T follicular helper cell (primary cell): Measurements from ENCODE around the gene XPO4.
"Not testable (repeated sequence)": the region's sequence is repeated elsewhere in the genome, so short reads cannot be mapped to it uniquely, and the experiment has no call there.

Experiments used
- DNase-seq: peaks from one replicate; pipeline ENCODE4 v3.0.0-alpha.2; 2020; ENCODE audit warnings: low read depth

XPO4 gene

GRCh38 chr13:20787180-20787579 lies 115.4 kb downstream of the XPO4 start:
- DNase-seq, result no peak

GRCh38 chr13:20782116-20782708 lies 120.3 kb downstream of the XPO4 start:
- no peak for DNase-seq

DNA sequence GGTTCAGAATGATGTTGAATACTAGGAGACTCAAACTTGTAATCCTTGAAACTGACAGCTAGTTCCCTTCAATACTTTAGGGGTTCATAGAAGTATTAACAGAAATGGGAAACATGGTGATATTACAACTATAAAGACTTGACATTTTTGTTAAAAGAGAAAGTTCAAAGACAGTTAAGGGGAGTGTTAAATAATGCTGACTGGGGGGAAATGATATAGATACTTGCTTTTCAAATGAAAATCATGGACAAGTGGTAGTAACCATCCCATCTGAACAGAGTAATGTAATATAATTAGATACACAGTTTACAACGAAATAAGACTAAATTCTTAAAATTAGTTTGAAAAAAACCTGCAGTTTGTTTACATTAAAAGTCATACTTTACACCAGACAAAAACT lies 122.2 kb downstream of the XPO4 start:
- no peak for DNase-seq

GRCh38 chr13:20779405-20779804 lies 123.1 kb downstream of the XPO4 start:
- no peak for DNase-seq

GRCh38 chr13:20778311-20778710 lies 124.2 kb downstream of the XPO4 start:
- DNase-seq, result no peak

DNA sequence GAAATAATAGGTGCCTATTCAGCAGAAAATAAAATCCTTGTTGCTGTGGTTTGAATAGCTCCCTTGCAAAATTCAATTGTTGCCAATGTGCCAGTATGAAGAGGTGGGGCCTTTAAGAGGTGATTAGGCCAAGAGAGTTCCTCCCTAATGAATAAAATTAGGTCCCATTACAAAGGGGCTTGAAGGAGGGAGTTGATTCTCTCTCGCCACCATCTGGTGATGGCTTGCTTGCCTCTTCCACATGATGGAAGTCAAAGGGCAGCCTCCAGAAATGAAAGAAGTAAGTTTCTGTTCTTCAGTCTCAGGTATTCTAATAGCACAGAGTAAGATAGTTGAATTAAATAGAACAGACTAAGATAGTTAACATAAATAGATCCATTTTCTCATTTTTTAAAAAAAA lies 125.8 kb downstream of the XPO4 start:
- no peak for DNase-seq

DNA sequence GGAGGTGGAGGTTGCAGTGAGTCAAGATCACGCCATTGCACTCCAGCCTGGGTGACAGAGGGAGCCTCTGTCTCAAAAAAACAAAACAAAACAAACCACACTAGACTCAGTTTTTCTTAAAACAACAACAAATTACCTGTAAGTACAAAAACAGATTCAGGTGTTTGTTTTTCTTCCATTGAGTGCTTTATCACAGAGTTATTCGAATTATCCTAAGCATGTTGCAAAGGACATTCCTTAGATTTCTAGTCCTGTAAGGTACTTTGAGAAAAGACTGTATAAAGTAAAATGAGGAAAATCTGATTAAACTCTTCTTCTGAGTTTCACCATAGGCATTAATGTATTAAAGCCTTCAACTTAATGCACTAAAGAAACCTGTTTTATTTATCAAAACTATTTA lies 126.6 kb downstream of the XPO4 start:
- no peak for DNase-seq

DNA sequence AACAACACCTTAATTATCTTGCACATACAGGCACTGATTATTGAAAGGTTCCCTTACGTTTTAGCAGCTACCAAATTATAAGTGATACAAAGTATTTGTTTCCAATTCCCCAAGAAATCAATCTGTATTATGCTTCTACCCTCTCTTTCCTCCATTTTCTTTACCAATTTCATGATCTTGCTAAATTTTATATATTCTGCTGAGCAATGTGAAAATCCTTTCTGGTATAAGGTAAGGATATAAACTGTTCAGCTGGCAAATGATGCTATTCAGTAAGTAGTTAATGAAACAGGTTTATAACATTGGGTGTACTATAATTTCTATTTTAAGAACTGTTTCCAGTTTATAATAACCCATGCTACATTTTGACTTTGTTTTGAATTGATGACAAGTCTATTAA lies 127.8 kb downstream of the XPO4 start:
- DNase-seq, result no peak

- peak; percentile 88 for DNase-seq
Measured at GRCh38 chr13:20773194-20774080, 129.1 kb downstream of the XPO4 start, which contains the start of gene EEF1AKMT1. Gene EEF1AKMT1 (minus strand): TSS chr13:20773961. CDS start chr13:20757598, 16,363 bp downstream.

GRCh38 chr13:20772401-20773131 lies 130.0 kb downstream of the XPO4 start:
- no peak for DNase-seq

- DNase-seq, result no peak
Measured at GRCh38 chr13:20769834-20770233, 132.7 kb downstream of the XPO4 start.

GRCh38 chr13:20769091-20769490 lies 133.5 kb downstream of the XPO4 start:
- DNase-seq, result no peak

- no peak for DNase-seq
Measured at GRCh38 chr13:20767309-20767943, 135.1 kb downstream of the XPO4 start.

GRCh38 chr13:20760872-20761271 lies 141.7 kb downstream of the XPO4 start:
- no peak for DNase-seq

DNA sequence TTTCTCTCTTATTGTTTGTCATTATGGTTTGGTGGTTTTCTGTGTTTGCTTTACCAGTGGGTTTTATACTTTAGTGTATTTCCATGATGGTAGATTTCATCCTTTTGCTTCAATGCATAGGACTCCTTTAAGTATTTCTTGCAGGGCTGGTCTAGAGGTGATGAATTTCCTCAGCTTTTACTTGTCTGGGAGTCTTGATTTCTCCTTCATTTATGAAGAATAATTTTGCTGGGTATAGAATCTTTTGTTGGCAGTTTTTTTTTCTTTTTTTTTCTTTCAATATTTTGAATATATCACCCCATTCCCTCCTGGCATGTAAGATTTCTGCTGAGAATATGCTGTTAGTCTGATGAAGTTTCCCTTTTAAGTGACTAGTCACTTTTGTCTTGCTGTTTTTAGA lies 148.5 kb downstream of the XPO4 start:
- DNase-seq, result no peak

DNA sequence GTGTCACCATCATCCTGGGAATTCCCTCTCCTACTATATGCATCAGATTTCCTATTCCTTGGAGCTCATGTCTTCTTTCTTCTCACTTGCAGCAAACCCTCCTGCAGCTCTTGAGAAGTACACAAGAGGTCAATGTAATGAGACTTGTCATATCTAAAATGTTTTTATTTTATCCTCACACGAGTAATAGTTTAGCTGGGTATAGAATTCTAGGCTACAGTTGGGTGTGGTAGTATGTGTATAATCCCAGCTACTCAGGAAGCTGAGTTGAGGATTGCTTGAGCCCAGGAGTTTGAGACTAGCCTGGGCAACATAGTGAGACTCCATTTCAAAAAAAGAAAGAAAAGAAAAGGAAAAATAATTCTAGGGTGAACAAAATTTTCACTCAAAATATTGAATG lies 153.2 kb downstream of the XPO4 start:
- no peak for DNase-seq

GRCh38 chr13:20743830-20744404 lies 158.6 kb downstream of the XPO4 start:
- DNase-seq, result not testable (repeated sequence)

DNA sequence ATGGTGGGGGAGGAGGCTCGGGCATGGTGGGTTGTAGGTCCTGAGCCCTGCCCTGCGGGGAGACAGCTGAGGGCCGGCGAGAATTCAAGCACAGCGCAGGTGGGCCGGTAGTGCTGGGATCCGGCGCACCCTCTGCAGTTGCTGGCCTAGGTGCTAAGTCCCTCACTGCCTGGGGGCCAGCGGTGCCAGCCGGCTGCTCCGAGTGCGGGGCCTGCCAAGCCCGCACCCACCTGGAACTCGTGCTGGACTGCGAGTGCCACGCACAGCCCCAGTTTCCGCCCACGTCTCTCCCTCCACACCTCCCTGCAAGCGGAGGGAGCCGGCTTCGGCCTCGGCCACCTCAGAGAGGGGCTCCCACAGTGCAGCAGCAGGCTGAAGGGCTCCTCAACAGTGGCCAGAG lies 162.5 kb downstream of the XPO4 start:
- no peak for DNase-seq

- DNase-seq, result no peak
Measured at GRCh38 chr13:20738616-20739015, 163.9 kb downstream of the XPO4 start.

DNA sequence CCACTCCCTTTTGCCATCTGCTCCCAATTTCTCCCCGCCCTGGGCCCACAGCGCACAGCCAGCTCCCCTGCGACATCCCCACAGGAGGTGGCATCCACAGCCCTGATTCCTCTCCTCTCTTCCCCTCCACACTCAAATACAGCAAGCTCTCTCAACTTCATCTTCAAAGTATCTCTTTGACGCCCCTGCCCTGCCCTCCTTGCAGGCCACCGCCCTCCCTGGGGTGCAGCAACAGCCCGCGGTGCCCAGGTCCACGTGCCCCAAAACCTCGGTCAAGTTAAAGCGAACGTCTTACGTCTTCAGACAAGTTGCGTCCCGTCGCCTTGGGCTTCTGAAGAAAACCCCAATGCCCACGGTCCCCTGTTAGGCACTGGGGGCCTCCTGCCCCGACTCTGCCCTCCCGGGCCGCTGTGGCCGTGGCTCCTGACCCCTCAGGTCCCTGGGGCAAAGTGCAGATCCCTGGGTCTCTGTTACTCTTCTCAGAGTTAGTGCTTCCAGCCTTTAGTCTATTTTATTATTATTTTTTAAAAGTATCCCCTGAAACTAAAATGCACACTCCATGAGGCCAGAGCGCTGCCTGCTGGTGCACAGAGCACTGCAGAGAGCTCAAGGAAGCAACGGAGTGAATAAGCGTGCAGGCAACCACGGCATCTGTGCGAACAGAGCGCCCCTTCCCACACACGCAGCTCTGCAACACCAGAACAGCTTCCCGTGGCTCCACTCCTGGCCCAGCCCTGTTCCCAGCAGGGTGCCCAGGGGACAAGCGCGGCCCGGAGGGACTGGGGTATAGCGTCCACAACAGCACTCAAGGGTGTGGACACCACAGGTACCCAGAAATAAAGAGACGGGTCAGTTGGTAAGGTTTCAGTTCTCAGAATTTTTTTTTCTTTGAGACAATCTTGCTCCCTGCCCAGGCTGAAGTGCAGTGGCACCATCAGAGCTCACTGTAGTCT lies 172.6 kb downstream of the XPO4 start:
- no peak for DNase-seq
